Measurements from ENCODE around the gene RAB38. TPM values are rescaled to one million over a fixed set of nuclear protein-coding genes. Genes with fewer than 3 reads are reported as not detected.
A peak's percentile ranks its signal among the peaks of the same experiment; 100 is the strongest.

Gene RAB38
- total and polyA plus RNA-seq, 10 of the 15 experiments (the other 5 are each of a cell fraction or from before 2014, with no cell fraction given), result 8.4 to 30.5 (median 11.7) TPM

DNA sequence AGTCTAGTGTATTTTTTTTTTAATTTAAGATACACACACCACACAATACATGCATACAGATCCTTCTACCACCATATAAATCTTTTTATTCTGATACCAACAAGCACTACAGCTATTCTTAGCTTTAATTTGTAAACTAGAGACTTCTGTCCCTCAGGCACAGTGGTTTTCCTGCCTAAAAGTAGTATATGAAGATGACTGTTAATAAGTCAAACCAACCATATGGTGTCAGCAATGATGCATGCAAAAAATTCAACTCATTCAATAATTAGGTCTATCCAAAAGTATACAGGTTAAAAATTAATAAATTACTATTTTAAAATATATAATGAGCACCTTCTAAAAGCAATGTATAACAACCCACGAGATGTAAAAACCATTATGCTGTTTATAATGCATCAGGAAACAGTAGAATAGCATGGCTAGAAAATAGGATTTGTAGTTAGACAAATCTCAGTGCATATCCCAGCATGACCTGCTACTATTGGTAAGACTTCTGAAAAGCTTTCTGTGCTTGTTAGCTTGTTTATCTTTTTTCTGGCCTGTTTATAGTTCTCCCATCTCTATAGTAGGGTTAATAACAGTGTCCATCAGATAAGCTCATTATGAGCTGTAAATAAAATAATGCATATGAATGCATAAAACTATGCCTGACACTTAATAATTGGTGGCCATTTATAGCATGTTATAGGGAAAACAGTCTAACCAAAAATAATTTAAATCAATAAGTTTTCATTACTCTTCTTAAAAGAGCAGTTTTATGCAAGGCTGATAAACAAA, 10.2 kb downstream of the RAB38 start:
- no peak overlapping the region for H2AFZ ChIP-seq (ENCODE audit: control insufficient read depth, low read depth, low read length)
- DNase-seq (ENCODE audit: low read depth, low spot score), result no peak
- ATAC-seq, result peak; percentile 50
- no peak overlapping the region for H3K4me3 ChIP-seq
- intact Hi-C loops (cut with micrococcal nuclease; ENCODE audit: unreplicated experiment) (loop anchor here (2.0 kb wide), 1 partner anchor 380 kb away; no protein-coding TSS in a partner anchor), in situ Hi-C loops (cut with MboI) (no loop called here)
- H3K4me2 ChIP-seq (ENCODE audit: control insufficient read depth, insufficient read depth), result no peak overlapping the region
- no TSS peak for BruUV-seq (replicated peaks)
- ChIA-PET POLR2A (no interaction called here), CTCF (interaction anchor here (0.9 to 2.1 kb wide), 9 partner anchors 47 to 387 kb away, joined by 3 to 8 read pairs (median 3); no protein-coding TSS in a partner anchor), RAD21 (ENCODE audit: unreplicated experiment) (interaction anchor here (0.8 to 1.8 kb wide), 4 partner anchors 9 to 116 kb away, joined by 3 to 7 read pairs (median 4); no protein-coding TSS in a partner anchor), SMC1A (ENCODE audit: uncharacterized antibody, unreplicated experiment) (interaction anchor here (0.6 to 3.5 kb wide), 15 partner anchors 8 to 378 kb away, joined by 3 to 16 read pairs (median 3); partner anchors contain the start of gene RAB38)
- TF ChIP-seq SMC3 (IDR thresholded peaks at IDR 0.05; ENCODE audit: borderline replicate concordance, low read length) (peak; percentile 39; the same call in 1 of the 2 replicates), MXI1 (IDR thresholded peaks at IDR 0.05; ENCODE audit: low read depth, low read length) (no peak), RAD21 (IDR thresholded peaks at IDR 0.05; ENCODE audit: insufficient read depth, low read depth, low read length) (peak; percentile 45)
- H3K27ac ChIP-seq (ENCODE audit: control insufficient read depth, insufficient read depth), result no peak overlapping the region
- no peaks in the 10 kb centered on the region for H3K27me3 ChIP-seq (replicated peaks in 1 of 2; ENCODE audit: control insufficient read depth in 2 of 2, insufficient read depth in 2 of 2, low read length in 1 of 2)
- peaks cover 1% of the 10 kb centered on the region; the same call in 1 of the 3 replicates for H3K9me3 ChIP-seq (replicated peaks; ENCODE audit: control insufficient read depth, insufficient read depth, low read length)
- H4K20me1 ChIP-seq (ENCODE audit: control insufficient read depth, insufficient read depth), result no peaks in the 10 kb centered on the region
- no peak overlapping the region for H3K9ac ChIP-seq (ENCODE audit: control insufficient read depth, insufficient read depth, low read length)
- H3K4me1 ChIP-seq (ENCODE audit: control insufficient read depth, insufficient read depth, low read length), result peaks cover 3% of the 10 kb centered on the region
- no peaks in the 10 kb centered on the region for H3K36me3 ChIP-seq (ENCODE audit: control insufficient read depth in 2 of 2, insufficient read depth in 2 of 2, low read length in 1 of 2)
- no peak for FAIRE-seq
- no peaks in the 10 kb centered on the region for H3K79me2 ChIP-seq (ENCODE audit: control insufficient read depth, insufficient read depth, low read length)
- 0% methylated on average over 1 of the region's 1 CpG for WGBS (ENCODE audit: insufficient coverage, insufficient replicate concordance, low lambda C conversion rate, missing lambda C conversion rate)

- H4K20me1 ChIP-seq (ENCODE audit: control insufficient read depth, insufficient read depth), result no peaks in the 10 kb centered on the region
- FAIRE-seq (no peak), ATAC-seq (peak; percentile 91), DNase-seq (ENCODE audit: low read depth, low spot score) (peak; percentile 32)
- H3K27ac ChIP-seq (ENCODE audit: control insufficient read depth, insufficient read depth), result no peak overlapping the region
- in situ Hi-C loops (cut with MboI) (no loop called here), intact Hi-C loops (cut with micrococcal nuclease; ENCODE audit: unreplicated experiment) (loop anchor here (2.0 kb wide), 1 partner anchor 380 kb away; no protein-coding TSS in a partner anchor)
- ChIA-PET POLR2A (interaction anchor here (0.6 kb wide), 1 partner anchor 393 kb away, joined by 3 read pairs; no protein-coding TSS in a partner anchor), RAD21 (ENCODE audit: unreplicated experiment) (interaction anchor here (0.8 to 1.8 kb wide), 4 partner anchors 58 to 117 kb away, joined by 3 to 7 read pairs (median 3); no protein-coding TSS in a partner anchor), SMC1A (ENCODE audit: uncharacterized antibody, unreplicated experiment) (interaction anchor here (1.1 to 3.5 kb wide), 9 partner anchors 9 to 378 kb away, joined by 3 to 16 read pairs (median 4); no protein-coding TSS in a partner anchor), CTCF (interaction anchor here (1.3 to 2.1 kb wide), 5 partner anchors 85 to 388 kb away, joined by 3 to 8 read pairs (median 4); no protein-coding TSS in a partner anchor)
- H2AFZ ChIP-seq (ENCODE audit: control insufficient read depth, low read depth, low read length), result no peak overlapping the region
- H3K4me2 ChIP-seq (ENCODE audit: control insufficient read depth, insufficient read depth), result no peak overlapping the region
- H3K79me2 ChIP-seq (ENCODE audit: control insufficient read depth, insufficient read depth, low read length), result no peaks in the 10 kb centered on the region
- BruUV-seq (replicated peaks), result no TSS peak
- H3K9me3 ChIP-seq (replicated peaks; ENCODE audit: control insufficient read depth, insufficient read depth, low read length), result peaks cover 1% of the 10 kb centered on the region; the same call in 1 of the 3 replicates
- no peak overlapping the region for H3K9ac ChIP-seq (ENCODE audit: control insufficient read depth, insufficient read depth, low read length)
- H3K36me3 ChIP-seq (ENCODE audit: control insufficient read depth in 2 of 2, insufficient read depth in 2 of 2, low read length in 1 of 2), result no peaks in the 10 kb centered on the region
- WGBS (ENCODE audit: insufficient coverage, insufficient replicate concordance, low lambda C conversion rate, missing lambda C conversion rate), result 10% methylated on average over 4 of the region's 4 CpGs
- H3K4me1 ChIP-seq (ENCODE audit: control insufficient read depth, insufficient read depth, low read length), result peaks cover 3% of the 10 kb centered on the region
- no peaks in the 10 kb centered on the region for H3K27me3 ChIP-seq (replicated peaks in 1 of 2; ENCODE audit: control insufficient read depth in 2 of 2, insufficient read depth in 2 of 2, low read length in 1 of 2)
- no peak overlapping the region for H3K4me3 ChIP-seq
- TF ChIP-seq, protein P1, sequence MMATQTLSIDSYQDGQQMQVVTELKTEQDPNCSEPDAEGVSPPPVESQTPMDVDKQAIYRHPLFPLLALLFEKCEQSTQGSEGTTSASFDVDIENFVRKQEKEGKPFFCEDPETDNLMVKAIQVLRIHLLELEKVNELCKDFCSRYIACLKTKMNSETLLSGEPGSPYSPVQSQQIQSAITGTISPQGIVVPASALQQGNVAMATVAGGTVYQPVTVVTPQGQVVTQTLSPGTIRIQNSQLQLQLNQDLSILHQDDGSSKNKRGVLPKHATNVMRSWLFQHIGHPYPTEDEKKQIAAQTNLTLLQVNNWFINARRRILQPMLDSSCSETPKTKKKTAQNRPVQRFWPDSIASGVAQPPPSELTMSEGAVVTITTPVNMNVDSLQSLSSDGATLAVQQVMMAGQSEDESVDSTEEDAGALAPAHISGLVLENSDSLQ (IDR thresholded peaks at IDR 0.05), result no peak
- TF ChIP-seq MTA3 (IDR thresholded peaks at IDR 0.05; ENCODE audit: borderline replicate concordance, low read length) (no peak), SKIL (IDR thresholded peaks at IDR 0.05; ENCODE audit: low read depth, poor library complexity, severe bottlenecking) (no peak), EP300 (IDR thresholded peaks at IDR 0.05; ENCODE audit: borderline replicate concordance in 1 of 2, control insufficient read depth in 1 of 2, low read depth in 2 of 2, low read length in 2 of 2) (peak in 1 of 2 experiments; percentile 30; a peak in 1 of 4 replicates)
Measured at GRCh38 chr11:88164320-88164719, 10.9 kb downstream of the RAB38 start.
